AG04450 (cell line): ENCODE data around the gene RUNX2. TPM values are rescaled to one million over a fixed set of nuclear protein-coding genes. Genes with fewer than 3 reads are reported as not detected.

Source experiments
- CTCF ChIA-PET: fragments of 300-600, 350-600 bp; formaldehyde crosslinking; extraction: SDS; loops from one replicate; lab custom pipeline; 2022; ENCODE audit warnings: antibody characterized with exemption, inconsistent platforms; lab: Charles Lee
- POLR2A ChIA-PET: fragments of 350-600 bp; formaldehyde crosslinking; extraction: SDS; loops from one replicate; lab custom pipeline; 2021; ENCODE audit warnings: antibody characterized with exemption, inconsistent platforms; lab: Yijun Ruan, JAX
- DNase-seq: peaks from one replicate; pipeline ENCODE4 v3.0.0-alpha.2; 2011; ENCODE audit warnings: low read depth, low spot score
- H3K27ac ChIP-seq: one replicate; pipeline ENCODE4 v1.5.1; 2012; ENCODE audit warnings: low read depth, low read length, control low read depth
- H3K27me3 ChIP-seq: one replicate; pipeline ENCODE4 v1.6.0; 2012; ENCODE audit warnings: low read length; ENCODE audit not compliant: control insufficient read depth, insufficient read depth
- H3K4me3 ChIP-seq: 2 replicates; pipeline ENCODE4 v1.5.1; 2011; ENCODE audit warnings: mild to moderate bottlenecking, low read depth, low read length, control low read depth
- H3K9me3 ChIP-seq: 2 replicates; pipeline ENCODE4 v1.5.1; 2012; ENCODE audit warnings: low read length; ENCODE audit not compliant: control insufficient read depth, insufficient read depth
- CTCF ChIP-seq: IDR thresholded peaks from 2 replicates; pipeline ENCODE4 v1.5.1; 2011; ENCODE audit warnings: low read depth, low read length, control low read depth, inconsistent platforms
- polyA plus RNA-seq: library from polyadenylated mRNA; depleted of rRNA; stranded (reverse); fragments of >200 nt; gene quantifications from 2 replicates; pipeline ENCODE4 v1.2.3, GENCODE V29; 2011

RUNX2 gene
- polyA plus RNA-seq, 1 experiment = 3.4 TPM

- Histone ChIP-seq H3K27me3 (no peaks in the 10 kb centered on the region), H3K27ac (no peak overlapping the region), H3K4me3 (no peak overlapping the region), H3K9me3 (peaks cover 3% of the 10 kb centered on the region; the same call in 1 of the 2 replicates)
- no peak for DNase-seq
- ChIA-PET CTCF (interaction anchor here (0.8 to 1.0 kb wide), 2 partner anchors 50 to 1034 kb away, joined by 3 read pairs; no protein-coding TSS in a partner anchor), POLR2A (no interaction called here)
- TF ChIP-seq CTCF = no peak
Measured at GRCh38 chr6:45664707-45665106, 336.6 kb downstream of the RUNX2 start.

GRCh38 chr6:45665859-45666258, 337.7 kb downstream of the RUNX2 start:
- H3K27ac ChIP-seq = no peak overlapping the region
- peaks cover 3% of the 10 kb centered on the region; the same call in 1 of the 2 replicates for H3K9me3 ChIP-seq
- TF ChIP-seq CTCF = no peak
- no peak for DNase-seq
- H3K4me3 ChIP-seq = no peak overlapping the region
- no peaks in the 10 kb centered on the region for H3K27me3 ChIP-seq
- ChIA-PET CTCF (interaction anchor here (0.6 to 0.7 kb wide), 2 partner anchors 49 to 1197 kb away, joined by 3 to 4 read pairs; no protein-coding TSS in a partner anchor), POLR2A (no interaction called here)

DNA sequence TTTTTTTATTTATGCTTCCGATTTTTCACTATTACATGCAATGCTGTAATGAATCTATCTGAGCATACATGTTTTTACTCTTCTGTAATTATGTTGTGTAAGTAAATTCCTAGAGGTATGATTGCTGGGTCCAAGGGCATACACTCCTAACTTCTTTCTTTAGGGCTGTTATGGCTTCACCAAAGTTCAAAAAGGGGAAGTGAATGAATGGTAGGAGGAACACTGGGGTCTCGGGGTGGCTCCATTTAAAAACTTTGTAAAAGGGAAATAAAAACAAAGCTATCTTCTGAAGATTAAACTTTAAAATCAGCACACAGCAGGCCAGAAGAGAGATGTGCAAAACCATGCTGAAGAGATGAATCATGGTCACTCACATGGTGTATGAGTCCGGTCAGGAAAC, 338.7 kb downstream of the RUNX2 start:
- no peaks in the 10 kb centered on the region for H3K27me3 ChIP-seq
- TF ChIP-seq CTCF = no peak
- H3K9me3 ChIP-seq = peaks cover 3% of the 10 kb centered on the region; the same call in 1 of the 2 replicates
- CTCF ChIA-PET = interaction anchor here (0.7 to 1.0 kb wide), 2 partner anchors 9 to 1191 kb away, joined by 3 read pairs; no protein-coding TSS in a partner anchor
- no peak for DNase-seq
- POLR2A ChIA-PET = no interaction called here
- H3K27ac ChIP-seq = no peak overlapping the region
- H3K4me3 ChIP-seq = no peak overlapping the region

GRCh38 chr6:45667300-45667699, 339.2 kb downstream of the RUNX2 start:
- Histone ChIP-seq H3K9me3 (peaks cover 3% of the 10 kb centered on the region; the same call in 1 of the 2 replicates), H3K27ac (peak overlapping the region; percentile 31), H3K4me3 (no peak overlapping the region), H3K27me3 (no peaks in the 10 kb centered on the region)
- CTCF ChIA-PET = interaction anchor here (1.0 kb wide), 1 partner anchor 9 kb away, joined by 3 read pairs; no protein-coding TSS in a partner anchor
- no peak for DNase-seq
- no peak for TF ChIP-seq CTCF
- POLR2A ChIA-PET = no interaction called here

GRCh38 chr6:45667766-45668165, 339.6 kb downstream of the RUNX2 start:
- POLR2A ChIA-PET = no interaction called here

More at GRCh38 chr6:45667766-45668165, 339.6 kb downstream of the RUNX2 start:
- DNase-seq = no peak
- no peaks in the 10 kb centered on the region for H3K27me3 ChIP-seq
- peak overlapping the region; percentile 11 for H3K27ac ChIP-seq
- CTCF ChIA-PET = no interaction called here
- no peak overlapping the region for H3K4me3 ChIP-seq
- peaks cover 3% of the 10 kb centered on the region; the same call in 1 of the 2 replicates for H3K9me3 ChIP-seq
- TF ChIP-seq CTCF = no peak
